Prostate gland (tissue), 2 donors: ENCODE data around the gene MYO9B. TPM values are rescaled to one million over a fixed set of nuclear protein-coding genes. Genes with fewer than 3 reads are reported as not detected.

Experiments used
- DNase-seq: peaks from one replicate; pipeline ENCODE4 v3.0.0-alpha.2; 2019; ENCODE audit warnings: low spot score
- H3K27ac ChIP-seq, 2 donors: fragments of 200-600 bp; sonication (generic); 2 replicates each; pipeline ENCODE4 v1.5.1; 2017 to 2019
- H3K27me3 ChIP-seq: fragments of 200-600 bp; sonication (generic); replicated peaks from 2 replicates; pipeline ENCODE4 v1.5.1; 2019; ENCODE audit not compliant: insufficient read depth
- H3K36me3 ChIP-seq, 2 donors: fragments of 200-600 bp; sonication (generic); 1 replicate in 1 of 2; 2 replicates in 1 of 2; pipeline versions ENCODE4 v1.5.1 to v1.8.1; 2017 to 2019
- H3K4me1 ChIP-seq: fragments of 200-600 bp; sonication (generic); replicated peaks from 2 replicates; pipeline ENCODE4 v1.5.1; 2019
- H3K4me3 ChIP-seq, 2 donors: fragments of 200-600 bp; sonication (generic); 2 replicates each; pipeline ENCODE4 v1.5.1; 2017 to 2019
- H3K9me3 ChIP-seq: fragments of 200-600 bp; sonication (generic); 2 replicates; pipeline ENCODE4 v1.5.1; 2017
- POLR2A ChIP-seq: fragments of 450-650 bp; IDR thresholded peaks from one replicate; pipeline ENCODE4 v1.6.1; 2016; ENCODE audit warnings: antibody characterized with exemption, mild to moderate bottlenecking
- POLR2AphosphoS5 ChIP-seq: sonication (generic); formaldehyde crosslinking; IDR thresholded peaks from one replicate; pipeline ENCODE4 v1.6.1; 2017; ENCODE audit warnings: antibody characterized with exemption
- WGBS: methylation state at CpG from one replicate; pipeline ENCODE4 v1.1.5; 2018; 5-methylcytosine and 5-hydroxymethylcytosine counted together
- intact Hi-C: fragments of 100-400 bp; cut with DNase I; formaldehyde crosslinking; loops from one replicate; pipeline ENCODE4 v1.14.2; 2022
- total RNA-seq, 2 donors: library from RNA; depleted of rRNA; stranded (reverse); fragments of >200 nt; gene quantifications; one replicate each; pipeline ENCODE4 v1.1.0, GENCODE V29; 2016
- TF ChIP-seq, protein P1 (sequence below), 4 experiments: fragments of 200-600 bp in 2 of 4; fragments of 450-650 bp in 2 of 4; sonication (generic) in 2 of 4; IDR thresholded peaks; 1 replicate in 3 of 4; 2 replicates in 1 of 4; pipeline ENCODE4 v1.5.1; 2016 to 2019; ENCODE audit warnings: antibody characterized with exemption in 4 of 4, mild to moderate bottlenecking in 2 of 4, moderate library complexity in 2 of 4

The MYO9B gene
- total RNA-seq, 2 donors from 2014 or later: 50.9 to 208 TPM

- DNase-seq: no peak
- no peaks in the 10 kb centered on the region for H3K27me3 ChIP-seq
- 96% methylated on average over 9 of the region's 9 CpGs for WGBS
- H3K4me1 ChIP-seq: peaks cover 13% of the 10 kb centered on the region
- TF ChIP-seq, protein P1, sequence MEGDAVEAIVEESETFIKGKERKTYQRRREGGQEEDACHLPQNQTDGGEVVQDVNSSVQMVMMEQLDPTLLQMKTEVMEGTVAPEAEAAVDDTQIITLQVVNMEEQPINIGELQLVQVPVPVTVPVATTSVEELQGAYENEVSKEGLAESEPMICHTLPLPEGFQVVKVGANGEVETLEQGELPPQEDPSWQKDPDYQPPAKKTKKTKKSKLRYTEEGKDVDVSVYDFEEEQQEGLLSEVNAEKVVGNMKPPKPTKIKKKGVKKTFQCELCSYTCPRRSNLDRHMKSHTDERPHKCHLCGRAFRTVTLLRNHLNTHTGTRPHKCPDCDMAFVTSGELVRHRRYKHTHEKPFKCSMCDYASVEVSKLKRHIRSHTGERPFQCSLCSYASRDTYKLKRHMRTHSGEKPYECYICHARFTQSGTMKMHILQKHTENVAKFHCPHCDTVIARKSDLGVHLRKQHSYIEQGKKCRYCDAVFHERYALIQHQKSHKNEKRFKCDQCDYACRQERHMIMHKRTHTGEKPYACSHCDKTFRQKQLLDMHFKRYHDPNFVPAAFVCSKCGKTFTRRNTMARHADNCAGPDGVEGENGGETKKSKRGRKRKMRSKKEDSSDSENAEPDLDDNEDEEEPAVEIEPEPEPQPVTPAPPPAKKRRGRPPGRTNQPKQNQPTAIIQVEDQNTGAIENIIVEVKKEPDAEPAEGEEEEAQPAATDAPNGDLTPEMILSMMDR (IDR thresholded peaks at IDR 0.05): no peak
- TF ChIP-seq POLR2A: no peak
- no peak for TF ChIP-seq POLR2AphosphoS5
- H3K9me3 ChIP-seq: no peaks in the 10 kb centered on the region
- H3K27ac ChIP-seq: no peak overlapping the region
- no peaks in the 10 kb centered on the region for H3K36me3 ChIP-seq
- no peak overlapping the region for H3K4me3 ChIP-seq
- intact Hi-C loops: no loop called here
Measured at GRCh38 chr19:17109300-17109699, 33.7 kb downstream of the MYO9B start.

- 93% methylated on average over 26 of the region's 26 CpGs for WGBS
- TF ChIP-seq POLR2A: no peak
- TF ChIP-seq, protein P1 (IDR thresholded peaks at IDR 0.05): no peak
- no peak for TF ChIP-seq POLR2AphosphoS5
- Histone ChIP-seq H3K27me3 (no peaks in the 10 kb centered on the region), H3K36me3 (no peaks in the 10 kb centered on the region), H3K4me1 (peaks cover 13% of the 10 kb centered on the region), H3K4me3 (no peak overlapping the region), H3K27ac (no peak overlapping the region), H3K9me3 (no peaks in the 10 kb centered on the region)
- no peak for DNase-seq
- intact Hi-C loops: no loop called here
Measured at GRCh38 chr19:17109962-17110598, 34.5 kb downstream of the MYO9B start.

DNA sequence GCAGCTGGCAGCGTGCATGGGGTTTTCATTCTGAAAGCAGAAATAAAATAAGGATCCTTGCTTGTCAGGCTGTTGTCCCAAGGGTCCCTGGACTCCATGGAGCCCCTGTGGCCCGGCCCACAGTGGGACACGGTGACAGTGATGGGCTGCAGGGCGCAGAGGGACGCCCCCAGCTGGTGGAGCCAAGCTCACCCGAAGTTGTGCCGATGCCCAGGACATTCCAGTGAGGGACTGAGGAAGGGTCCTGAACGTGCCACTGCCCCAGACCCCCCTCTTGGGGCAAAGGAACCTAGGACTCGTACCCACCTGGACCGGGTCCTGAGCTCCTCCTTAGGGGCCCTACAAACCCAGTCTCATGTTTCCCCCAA, 35.0 kb downstream of the MYO9B start:
- Histone ChIP-seq H3K9me3 (no peaks in the 10 kb centered on the region), H3K27ac (no peak overlapping the region), H3K36me3 (no peaks in the 10 kb centered on the region), H3K27me3 (no peaks in the 10 kb centered on the region), H3K4me3 (no peak overlapping the region), H3K4me1 (peaks cover 13% of the 10 kb centered on the region)
- 88% methylated on average over 10 of the region's 10 CpGs for WGBS
- no peak for DNase-seq
- TF ChIP-seq POLR2AphosphoS5: no peak
- TF ChIP-seq, protein P1 (IDR thresholded peaks at IDR 0.05): no peak
- TF ChIP-seq POLR2A: no peak
- intact Hi-C loops: no loop called here

GRCh38 chr19:17111766-17112165, 36.2 kb downstream of the MYO9B start:
- WGBS: 96% methylated on average over 3 of the region's 3 CpGs

GRCh38 chr19:17112271-17112670, 36.7 kb downstream of the MYO9B start:
- intact Hi-C loops: no loop called here
- TF ChIP-seq POLR2AphosphoS5: no peak
- TF ChIP-seq, protein P1 (IDR thresholded peaks at IDR 0.05): no peak
- TF ChIP-seq POLR2A: no peak
- WGBS: 74% methylated on average over 17 of the region's 17 CpGs
- no peak for DNase-seq
- no peaks in the 10 kb centered on the region for H3K27me3 ChIP-seq
- peaks cover 13% of the 10 kb centered on the region for H3K4me1 ChIP-seq
- H3K27ac ChIP-seq: no peak overlapping the region
- no peaks in the 10 kb centered on the region for H3K9me3 ChIP-seq
- H3K4me3 ChIP-seq: no peak overlapping the region
- no peaks in the 10 kb centered on the region for H3K36me3 ChIP-seq

More at GRCh38 chr19:17111766-17112165, 36.2 kb downstream of the MYO9B start:
- intact Hi-C loops: no loop called here
- DNase-seq: no peak
- H3K4me3 ChIP-seq: no peak overlapping the region
- H3K27ac ChIP-seq: no peak overlapping the region
- no peaks in the 10 kb centered on the region for H3K27me3 ChIP-seq
- TF ChIP-seq, protein P1 (IDR thresholded peaks at IDR 0.05): no peak
- TF ChIP-seq POLR2A: no peak
- no peak for TF ChIP-seq POLR2AphosphoS5
- H3K9me3 ChIP-seq: no peaks in the 10 kb centered on the region
- H3K4me1 ChIP-seq: peaks cover 13% of the 10 kb centered on the region
- H3K36me3 ChIP-seq: no peaks in the 10 kb centered on the region
